Measurements from ENCODE around the gene TUBG1.
A peak's percentile ranks its signal among the peaks of the same experiment; 100 is the strongest.

The TUBG1 gene

GRCh38 chr17:42609814-42610801 lies 625 bp downstream of the TUBG1 start:
- TF ChIP-seq, protein P1, sequence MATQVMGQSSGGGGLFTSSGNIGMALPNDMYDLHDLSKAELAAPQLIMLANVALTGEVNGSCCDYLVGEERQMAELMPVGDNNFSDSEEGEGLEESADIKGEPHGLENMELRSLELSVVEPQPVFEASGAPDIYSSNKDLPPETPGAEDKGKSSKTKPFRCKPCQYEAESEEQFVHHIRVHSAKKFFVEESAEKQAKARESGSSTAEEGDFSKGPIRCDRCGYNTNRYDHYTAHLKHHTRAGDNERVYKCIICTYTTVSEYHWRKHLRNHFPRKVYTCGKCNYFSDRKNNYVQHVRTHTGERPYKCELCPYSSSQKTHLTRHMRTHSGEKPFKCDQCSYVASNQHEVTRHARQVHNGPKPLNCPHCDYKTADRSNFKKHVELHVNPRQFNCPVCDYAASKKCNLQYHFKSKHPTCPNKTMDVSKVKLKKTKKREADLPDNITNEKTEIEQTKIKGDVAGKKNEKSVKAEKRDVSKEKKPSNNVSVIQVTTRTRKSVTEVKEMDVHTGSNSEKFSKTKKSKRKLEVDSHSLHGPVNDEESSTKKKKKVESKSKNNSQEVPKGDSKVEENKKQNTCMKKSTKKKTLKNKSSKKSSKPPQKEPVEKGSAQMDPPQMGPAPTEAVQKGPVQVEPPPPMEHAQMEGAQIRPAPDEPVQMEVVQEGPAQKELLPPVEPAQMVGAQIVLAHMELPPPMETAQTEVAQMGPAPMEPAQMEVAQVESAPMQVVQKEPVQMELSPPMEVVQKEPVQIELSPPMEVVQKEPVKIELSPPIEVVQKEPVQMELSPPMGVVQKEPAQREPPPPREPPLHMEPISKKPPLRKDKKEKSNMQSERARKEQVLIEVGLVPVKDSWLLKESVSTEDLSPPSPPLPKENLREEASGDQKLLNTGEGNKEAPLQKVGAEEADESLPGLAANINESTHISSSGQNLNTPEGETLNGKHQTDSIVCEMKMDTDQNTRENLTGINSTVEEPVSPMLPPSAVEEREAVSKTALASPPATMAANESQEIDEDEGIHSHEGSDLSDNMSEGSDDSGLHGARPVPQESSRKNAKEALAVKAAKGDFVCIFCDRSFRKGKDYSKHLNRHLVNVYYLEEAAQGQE (IDR thresholded peaks at IDR 0.05; ENCODE audit: insufficient read depth in 1 of 2, low read depth in 2 of 2, low read length in 2 of 2) = peak in 1 of 2 experiments; percentile 47; a peak in 1 of 4 replicates

DNA sequence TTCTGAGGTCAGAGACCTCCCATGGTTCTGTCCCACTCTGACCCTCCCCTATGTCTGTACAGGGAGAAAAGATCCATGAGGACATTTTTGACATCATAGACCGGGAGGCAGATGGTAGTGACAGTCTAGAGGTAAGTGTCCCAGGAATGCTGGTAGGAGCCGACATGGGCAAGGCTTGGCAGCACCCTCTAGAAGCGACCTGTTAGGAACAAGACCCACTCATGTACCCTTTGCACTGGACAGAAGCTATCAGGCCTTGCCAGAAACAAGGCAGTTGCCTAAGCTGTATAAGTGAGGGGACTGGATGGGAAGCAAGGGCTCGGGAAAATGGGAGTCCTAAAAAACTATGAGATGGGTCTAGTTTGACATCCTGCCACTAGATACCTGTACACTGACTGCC lies 2.5 kb downstream of the TUBG1 start:
- TF ChIP-seq POLR2AphosphoS5 (IDR thresholded peaks at IDR 0.05; ENCODE audit: low read depth, low read length) (no peak; the same call in 1 of the 2 replicates), FOXP2 (optimal IDR thresholded peaks at IDR 0.05; ENCODE audit: borderline replicate concordance, extremely low read depth, extremely low read length, insufficient read depth) (no peak), TAF1 (IDR thresholded peaks at IDR 0.05; ENCODE audit: borderline replicate concordance, insufficient read depth, low read length) (no peak), SIN3A (IDR thresholded peaks at IDR 0.05; ENCODE audit: borderline replicate concordance, insufficient read depth, low read length) (no peak)
- TF ChIP-seq, protein P1 (IDR thresholded peaks at IDR 0.05; ENCODE audit: insufficient read depth in 1 of 2, low read depth in 2 of 2, low read length in 2 of 2) = no peak

DNA sequence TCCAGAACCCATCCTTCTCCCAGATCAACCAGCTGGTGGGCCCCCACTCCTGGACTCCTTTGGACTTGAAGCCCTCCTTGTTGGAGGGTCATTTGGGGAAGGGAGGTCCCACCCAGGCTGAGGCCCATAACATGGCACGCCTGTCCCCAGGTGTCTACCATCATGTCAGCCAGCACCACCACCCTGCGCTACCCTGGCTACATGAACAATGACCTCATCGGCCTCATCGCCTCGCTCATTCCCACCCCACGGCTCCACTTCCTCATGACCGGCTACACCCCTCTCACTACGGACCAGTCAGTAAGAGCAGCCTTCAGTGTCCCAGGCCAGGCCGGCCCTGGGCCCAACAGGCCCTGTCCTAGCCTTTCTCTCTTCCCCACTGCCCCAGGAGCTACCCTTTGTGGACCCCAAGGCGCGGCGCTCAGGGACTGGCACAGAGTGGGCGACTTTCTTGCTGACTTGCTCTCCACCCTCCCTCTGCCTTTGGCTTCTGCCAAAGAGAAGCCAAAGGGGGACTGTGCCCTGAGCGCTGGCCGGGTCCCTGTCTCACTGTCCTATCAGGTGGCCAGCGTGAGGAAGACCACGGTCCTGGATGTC lies 4.3 kb downstream of the TUBG1 start:
- no peak for TF ChIP-seq FOXP2 (optimal IDR thresholded peaks at IDR 0.05; ENCODE audit: borderline replicate concordance, extremely low read depth, extremely low read length, insufficient read depth)
- no peak for TF ChIP-seq TAF1 (IDR thresholded peaks at IDR 0.05; ENCODE audit: borderline replicate concordance, insufficient read depth, low read length)
- no peak for TF ChIP-seq POLR2AphosphoS5 (IDR thresholded peaks at IDR 0.05; ENCODE audit: low read depth, low read length)
- no peak for TF ChIP-seq SIN3A (IDR thresholded peaks at IDR 0.05; ENCODE audit: borderline replicate concordance, insufficient read depth, low read length)
- TF ChIP-seq, protein P1 (IDR thresholded peaks at IDR 0.05; ENCODE audit: insufficient read depth in 1 of 2, low read depth in 2 of 2, low read length in 2 of 2) = no peak

GRCh38 chr17:42617956-42618431 lies 8.5 kb downstream of the TUBG1 start:
- TF ChIP-seq, protein P1 (IDR thresholded peaks at IDR 0.05; ENCODE audit: insufficient read depth in 1 of 2, low read depth in 2 of 2, low read length in 2 of 2) = no peak
- TF ChIP-seq POLR2AphosphoS5 (IDR thresholded peaks at IDR 0.05; ENCODE audit: low read depth, low read length) (no peak), TAF1 (IDR thresholded peaks at IDR 0.05; ENCODE audit: borderline replicate concordance, insufficient read depth, low read length) (no peak), FOXP2 (optimal IDR thresholded peaks at IDR 0.05; ENCODE audit: borderline replicate concordance, extremely low read depth, extremely low read length, insufficient read depth) (no peak), SIN3A (IDR thresholded peaks at IDR 0.05; ENCODE audit: borderline replicate concordance, insufficient read depth, low read length) (no peak)

Measured in PFSK-1 (cell line).